Measurements from ENCODE around the gene PRKCA.

PRKCA gene

GRCh38 chr17:66819466-66819865, 517.1 kb downstream of the PRKCA start:
- ATAC-seq (ENCODE audit: low read depth) (no peak), DNase-seq (ENCODE audit: low spot score) (no peak)
- H3K4me1 ChIP-seq (ENCODE audit: insufficient read depth, poor library complexity, severe bottlenecking): no peaks in the 10 kb centered on the region
- H3K27ac ChIP-seq (ENCODE audit: poor library complexity, severe bottlenecking): no peak overlapping the region
- peaks cover 13% of the 10 kb centered on the region for H3K27me3 ChIP-seq (ENCODE audit: insufficient read depth, poor library complexity, severe bottlenecking)
- no peak for TF ChIP-seq CTCF (IDR thresholded peaks at IDR 0.05; ENCODE audit: poor library complexity, severe bottlenecking)
- H3K36me3 ChIP-seq (ENCODE audit: low read depth): no peaks in the 10 kb centered on the region
- no peak overlapping the region for H3K4me3 ChIP-seq (ENCODE audit: severe bottlenecking)
- no peaks in the 10 kb centered on the region for H3K9me3 ChIP-seq (ENCODE audit: severe bottlenecking)

- no peak for DNase-seq (ENCODE audit: low spot score)
- Histone ChIP-seq H3K4me3 (ENCODE audit: severe bottlenecking) (no peak overlapping the region), H3K27ac (ENCODE audit: poor library complexity, severe bottlenecking) (no peak overlapping the region), H3K9me3 (ENCODE audit: severe bottlenecking) (no peaks in the 10 kb centered on the region), H3K4me1 (ENCODE audit: insufficient read depth, poor library complexity, severe bottlenecking) (no peaks in the 10 kb centered on the region), H3K27me3 (ENCODE audit: insufficient read depth, poor library complexity, severe bottlenecking) (peaks cover 13% of the 10 kb centered on the region), H3K36me3 (ENCODE audit: low read depth) (no peaks in the 10 kb centered on the region)
- ATAC-seq (ENCODE audit: low read depth): no peak
- no peak for TF ChIP-seq CTCF (IDR thresholded peaks at IDR 0.05; ENCODE audit: poor library complexity, severe bottlenecking)
These were observed 519.6 kb downstream of the PRKCA start for GRCh38 chr17:66822009-66822408.

- Histone ChIP-seq H3K9me3 (ENCODE audit: severe bottlenecking) (no peaks in the 10 kb centered on the region), H3K36me3 (ENCODE audit: low read depth) (no peaks in the 10 kb centered on the region), H3K4me1 (ENCODE audit: insufficient read depth, poor library complexity, severe bottlenecking) (no peaks in the 10 kb centered on the region), H3K27ac (ENCODE audit: poor library complexity, severe bottlenecking) (no peak overlapping the region), H3K4me3 (ENCODE audit: severe bottlenecking) (no peak overlapping the region), H3K27me3 (ENCODE audit: insufficient read depth, poor library complexity, severe bottlenecking) (peaks cover 25% of the 10 kb centered on the region)
- ATAC-seq (ENCODE audit: low read depth) (no peak), DNase-seq (ENCODE audit: low spot score) (no peak)
- no peak for TF ChIP-seq CTCF (IDR thresholded peaks at IDR 0.05; ENCODE audit: poor library complexity, severe bottlenecking)
These were observed 524.4 kb downstream of the PRKCA start for GRCh38 chr17:66826856-66827255.

- Histone ChIP-seq H3K27me3 (ENCODE audit: insufficient read depth, poor library complexity, severe bottlenecking) (peaks cover 38% of the 10 kb centered on the region), H3K4me1 (ENCODE audit: insufficient read depth, poor library complexity, severe bottlenecking) (no peaks in the 10 kb centered on the region)
- DNase-seq (ENCODE audit: low spot score): no peak
These were observed 527.0 kb downstream of the PRKCA start for GRCh38 chr17:66829386-66829864.

More at GRCh38 chr17:66829386-66829864, 527.0 kb downstream of the PRKCA start:
- Histone ChIP-seq H3K27ac (ENCODE audit: poor library complexity, severe bottlenecking) (no peak overlapping the region), H3K4me3 (ENCODE audit: severe bottlenecking) (no peak overlapping the region), H3K9me3 (ENCODE audit: severe bottlenecking) (no peaks in the 10 kb centered on the region), H3K36me3 (ENCODE audit: low read depth) (no peaks in the 10 kb centered on the region)
- no peak for TF ChIP-seq CTCF (IDR thresholded peaks at IDR 0.05; ENCODE audit: poor library complexity, severe bottlenecking)
- peak; percentile 95 for ATAC-seq (ENCODE audit: low read depth)

Measured in RWPE2 (cell line).